UCSD-AML1 (cell line): ENCODE measurements around the gene PPOX.

ENCODE experiments used
- DNase-seq: peaks from one replicate; lab custom pipeline; 2025; ENCODE audit not compliant: unreplicated experiment; lab: John Stamatoyannopoulos, UW

The PPOX gene

GRCh38 chr1:161197560-161198193 is 31.5 kb downstream of the PPOX start:
- DNase-seq: no peak

GRCh38 chr1:161198194-161198896 is 32.1 kb downstream of the PPOX start:
- peak; percentile 53 for DNase-seq

DNA sequence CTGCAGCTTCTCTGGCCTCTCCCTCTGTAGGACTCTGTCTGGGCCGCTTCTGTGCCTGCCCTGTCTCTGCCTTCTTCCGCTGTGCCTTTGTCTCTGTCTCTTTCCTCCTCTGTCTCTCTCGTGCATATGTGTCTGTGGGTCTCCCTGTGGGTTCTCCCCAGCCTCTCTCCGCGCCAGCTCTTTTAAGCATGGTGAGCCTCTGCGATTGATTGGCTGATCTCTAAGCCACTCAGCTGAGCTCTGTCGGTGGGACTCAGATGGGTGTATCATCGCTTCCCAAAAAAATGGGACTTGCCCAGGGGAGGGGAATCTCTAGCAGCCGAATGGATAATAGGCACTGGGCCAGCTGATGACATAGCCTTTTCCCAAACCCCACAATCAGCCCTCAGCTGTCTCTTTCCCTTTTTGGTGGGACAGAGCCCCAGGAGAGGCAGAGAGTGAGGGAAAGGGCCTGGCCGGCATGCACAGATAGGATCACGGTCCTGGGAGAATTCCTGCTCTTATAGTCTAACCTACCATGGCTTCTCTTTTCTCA is 32.7 kb downstream of the PPOX start, which contains the start of gene ADAMTS4:
ADAMTS4 (minus strand) TSS at position 158 of the 535 bp plus-strand sequence. CDS start 427 bp downstream, outside the sequence.
- peak; percentile 76 for DNase-seq

- DNase-seq: peak; percentile 37
Observed at GRCh38 chr1:161199506-161200139, 33.4 kb downstream of the PPOX start.

DNA sequence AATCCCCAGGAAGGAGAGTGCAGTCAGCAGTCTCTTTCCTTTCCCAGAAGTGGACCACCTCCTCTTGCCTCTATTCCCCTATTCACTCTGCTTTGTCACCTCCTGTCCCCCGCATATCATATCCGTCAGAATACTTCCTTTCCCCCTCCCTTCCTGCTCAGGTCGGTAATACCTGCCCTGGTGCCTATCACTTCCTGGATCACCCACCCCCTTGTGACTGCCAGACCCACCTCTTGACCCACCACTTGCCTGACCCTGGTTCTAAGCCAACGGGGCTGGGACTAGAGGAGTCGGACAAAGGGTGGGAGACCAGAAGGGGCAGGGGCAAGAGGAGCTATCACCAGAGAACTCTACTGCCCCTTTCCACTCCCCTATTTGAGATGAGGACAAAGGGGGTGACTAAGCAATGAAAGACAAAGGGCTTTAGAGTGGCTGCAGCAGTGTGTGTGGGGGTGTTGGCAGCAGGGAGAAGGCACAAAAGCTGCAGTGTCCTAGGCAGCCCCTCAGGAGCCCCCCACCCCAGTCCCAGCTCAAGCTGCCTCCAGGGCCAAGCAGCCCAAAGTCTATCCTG is 34.3 kb downstream of the PPOX start:
- DNase-seq: peak; percentile 69

- DNase-seq: peak; percentile 76
Observed at GRCh38 chr1:161200992-161201835, 35.0 kb downstream of the PPOX start.

DNA sequence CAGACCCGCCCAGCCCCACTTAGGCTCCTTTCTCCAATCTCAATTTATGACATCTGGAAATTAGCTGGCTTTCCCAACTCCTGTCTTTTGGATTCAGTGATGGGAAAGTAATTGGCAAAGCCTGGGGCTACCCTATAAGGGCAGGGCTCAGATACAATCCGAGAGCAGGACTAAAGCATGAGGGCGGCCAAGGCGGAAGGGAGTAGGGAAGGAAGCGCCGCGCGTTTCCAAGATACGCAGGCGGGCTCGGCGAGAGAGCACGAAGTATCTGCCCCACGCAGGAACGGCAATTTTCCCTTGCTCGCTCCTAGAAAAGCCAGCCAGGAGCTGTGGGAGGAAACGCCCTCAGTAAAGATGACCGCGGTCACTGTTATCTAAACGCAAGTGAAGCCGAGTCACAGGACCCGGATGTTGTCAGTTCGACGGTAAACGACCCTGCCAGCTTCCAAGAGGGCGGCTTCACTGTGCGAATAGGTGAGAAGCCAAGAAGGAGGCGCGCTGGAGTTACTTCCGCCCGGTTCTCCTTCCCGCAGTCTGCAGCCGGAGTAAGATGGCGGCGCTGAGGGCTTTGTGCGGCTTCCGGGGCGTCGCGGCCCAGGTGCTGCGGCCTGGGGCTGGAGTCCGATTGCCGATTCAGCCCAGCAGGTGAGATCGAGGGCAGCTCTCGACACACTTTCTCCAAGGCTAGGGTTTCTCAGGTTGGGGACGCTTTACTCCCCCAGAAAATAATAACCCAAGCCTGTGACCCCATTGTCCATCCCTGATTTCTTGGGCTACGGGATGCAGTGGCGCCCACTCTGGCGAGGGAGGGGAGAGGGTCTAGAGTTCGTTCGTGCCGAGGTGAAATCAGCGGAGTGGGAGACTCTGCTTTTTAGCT is 35.8 kb downstream of the PPOX start, which contains the start of gene NDUFS2:
NDUFS2 (plus strand) TSS at position 532 of the 877 bp plus-strand sequence; CDS start at position 551, 19 bp downstream.
- peak; percentile 94 for DNase-seq

DNA sequence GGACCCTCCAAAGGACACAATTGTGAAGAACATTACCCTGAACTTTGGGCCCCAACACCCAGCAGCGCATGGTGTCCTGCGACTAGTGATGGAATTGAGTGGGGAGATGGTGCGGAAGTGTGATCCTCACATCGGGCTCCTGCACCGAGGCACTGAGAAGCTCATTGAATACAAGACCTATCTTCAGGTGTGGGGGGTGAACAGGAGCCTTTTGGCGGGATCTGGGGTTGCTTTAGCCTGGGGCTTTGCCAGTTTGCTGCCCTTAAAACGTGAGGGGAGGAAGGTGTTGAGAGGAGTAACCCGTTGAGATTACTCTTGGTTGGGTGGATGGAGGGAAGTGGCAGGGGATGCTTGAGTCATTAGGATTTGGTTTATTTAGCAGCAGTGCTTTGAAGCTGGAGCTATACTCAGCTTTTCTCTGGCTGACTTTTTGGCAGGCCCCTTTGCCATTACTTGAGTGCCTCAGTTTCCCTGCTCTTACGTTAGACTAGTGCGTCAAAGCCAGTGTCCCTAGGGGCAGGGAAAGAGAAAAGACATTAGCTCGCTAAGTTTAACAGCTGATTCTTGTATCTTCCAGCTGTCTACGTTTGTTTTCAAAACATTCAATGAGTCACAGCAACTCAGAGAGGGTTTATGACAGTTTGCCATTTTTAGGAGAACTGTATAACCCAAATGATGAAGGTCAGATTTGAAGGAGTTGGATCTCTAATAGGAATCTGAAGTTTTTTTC is 40.4 kb downstream of the PPOX start:
- no peak for DNase-seq

GRCh38 chr1:161207173-161207572 is 40.9 kb downstream of the PPOX start:
- DNase-seq: no peak

DNA sequence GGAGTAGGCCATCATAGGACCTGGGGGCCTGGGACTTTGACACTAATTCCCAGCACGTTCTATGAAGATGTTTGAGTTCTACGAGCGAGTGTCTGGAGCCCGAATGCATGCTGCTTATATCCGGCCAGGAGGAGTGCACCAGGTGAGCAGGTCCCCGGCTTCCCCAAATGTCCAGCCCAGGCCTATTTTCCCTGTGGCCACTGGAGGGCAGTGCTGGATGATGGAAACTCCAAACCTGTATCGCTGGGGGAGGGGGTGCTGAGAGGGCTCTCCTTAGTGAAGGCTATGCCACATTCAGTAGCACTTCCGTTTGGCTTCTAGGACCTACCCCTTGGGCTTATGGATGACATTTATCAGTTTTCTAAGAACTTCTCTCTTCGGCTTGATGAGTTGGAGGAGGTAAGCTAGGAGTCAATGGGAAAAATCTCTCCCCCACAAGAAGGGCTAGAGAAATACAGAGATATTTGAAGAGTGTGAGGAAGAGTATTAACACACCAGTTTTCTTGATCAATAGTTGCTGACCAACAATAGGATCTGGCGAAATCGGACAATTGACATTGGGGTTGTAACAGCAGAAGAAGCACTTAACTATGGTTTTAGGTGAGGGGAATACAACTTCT is 43.7 kb downstream of the PPOX start:
- DNase-seq: peak; percentile 77

DNA sequence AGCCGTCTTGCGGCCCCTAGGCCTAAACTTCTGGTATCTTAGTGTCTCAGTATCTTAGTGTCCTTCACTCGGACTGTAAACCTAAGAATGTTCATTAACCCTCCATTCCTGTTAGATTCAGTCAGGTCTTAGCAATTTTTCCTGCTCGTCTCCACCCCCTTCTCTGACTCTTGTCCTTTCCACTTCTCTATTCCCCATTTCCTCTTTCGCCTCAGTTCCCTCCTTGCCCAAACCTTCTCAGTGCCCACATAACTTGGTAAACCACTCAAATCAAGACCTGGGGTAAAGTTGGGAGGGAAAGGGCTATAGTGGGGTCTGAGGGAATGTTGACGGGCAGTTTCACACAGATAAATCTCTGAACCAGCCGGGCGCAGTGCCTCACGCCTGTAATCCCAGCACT is 48.1 kb downstream of the PPOX start:
- no peak for DNase-seq

GRCh38 chr1:161215076-161215475 is 48.9 kb downstream of the PPOX start, which contains the start of gene FCER1G:
TSS of gene FCER1G (plus strand) at chr1:161215295. CDS start at chr1:161215322, 27 bp downstream.
- DNase-seq: peak; percentile 85

GRCh38 chr1:161216945-161217712 is 50.9 kb downstream of the PPOX start:
- peak; percentile 33 for DNase-seq

- no peak for DNase-seq
Observed at GRCh38 chr1:161217831-161218230, 51.6 kb downstream of the PPOX start.

DNA sequence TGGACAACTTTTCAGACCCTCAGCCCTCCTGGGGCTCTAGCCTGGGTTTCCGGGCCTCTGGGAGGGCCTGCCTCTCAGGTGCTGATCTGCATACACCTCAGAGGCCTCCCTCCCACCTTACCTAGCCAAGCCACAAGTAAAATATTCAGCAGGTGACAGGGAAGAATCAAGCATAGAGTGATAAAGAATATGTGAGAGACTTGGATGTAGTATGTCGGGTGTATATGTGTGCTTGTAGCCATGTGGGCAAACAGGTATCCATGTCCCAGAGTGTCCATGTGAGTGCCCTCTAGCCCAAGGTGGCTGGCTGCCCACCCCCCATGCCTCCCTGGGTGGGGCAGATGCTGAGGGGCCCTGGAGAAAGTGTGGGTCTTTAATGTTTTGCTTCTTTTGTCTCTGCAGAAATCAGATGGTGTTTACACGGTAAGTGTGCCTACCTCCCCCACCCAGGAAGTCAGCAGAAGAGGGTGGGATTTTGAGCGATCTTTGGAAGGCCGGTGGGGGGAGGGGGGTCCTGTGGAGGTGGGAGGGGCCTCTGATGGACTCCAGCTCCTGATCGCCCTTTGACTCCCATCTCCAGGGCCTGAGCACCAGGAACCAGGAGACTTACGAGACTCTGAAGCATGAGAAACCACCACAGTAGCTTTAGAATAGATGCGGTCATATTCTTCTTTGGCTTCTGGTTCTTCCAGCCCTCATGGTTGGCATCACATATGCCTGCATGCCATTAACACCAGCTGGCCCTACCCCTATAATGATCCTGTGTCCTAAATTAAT is 52.3 kb downstream of the PPOX start:
- no peak for DNase-seq

- no peak for DNase-seq
Observed at GRCh38 chr1:161219078-161219892, 53.1 kb downstream of the PPOX start.
